ENCODE results near the gene SH3RF2.

SH3RF2 gene

DNA sequence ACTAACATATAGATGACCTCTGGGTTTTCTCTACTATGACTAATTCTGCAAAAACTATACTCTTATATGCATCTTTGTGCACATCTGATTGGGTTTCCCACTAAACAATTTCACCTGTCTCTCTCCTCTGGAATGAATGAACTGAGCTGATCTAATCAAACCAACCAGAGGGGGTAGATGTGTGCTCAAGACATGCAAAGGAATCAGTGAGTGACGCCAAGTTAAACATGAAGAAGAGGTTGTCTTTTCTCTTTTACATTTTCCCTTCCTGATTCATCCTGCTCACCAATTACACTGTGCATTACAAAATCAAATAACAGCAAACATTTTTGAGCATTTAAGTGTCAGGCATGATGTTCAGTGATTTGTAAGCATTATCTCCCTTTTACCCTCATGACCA, 34.0 kb upstream of the SH3RF2 start:
- in situ Hi-C loops (cut with HindIII; ENCODE audit: low sequenced_read_pairs): no loop called here
- no peak for DNase-seq (ENCODE audit: low read depth)
- H3K4me3 ChIP-seq (ENCODE audit: low read depth, low read length): no peak overlapping the region
- TF ChIP-seq, protein P1, sequence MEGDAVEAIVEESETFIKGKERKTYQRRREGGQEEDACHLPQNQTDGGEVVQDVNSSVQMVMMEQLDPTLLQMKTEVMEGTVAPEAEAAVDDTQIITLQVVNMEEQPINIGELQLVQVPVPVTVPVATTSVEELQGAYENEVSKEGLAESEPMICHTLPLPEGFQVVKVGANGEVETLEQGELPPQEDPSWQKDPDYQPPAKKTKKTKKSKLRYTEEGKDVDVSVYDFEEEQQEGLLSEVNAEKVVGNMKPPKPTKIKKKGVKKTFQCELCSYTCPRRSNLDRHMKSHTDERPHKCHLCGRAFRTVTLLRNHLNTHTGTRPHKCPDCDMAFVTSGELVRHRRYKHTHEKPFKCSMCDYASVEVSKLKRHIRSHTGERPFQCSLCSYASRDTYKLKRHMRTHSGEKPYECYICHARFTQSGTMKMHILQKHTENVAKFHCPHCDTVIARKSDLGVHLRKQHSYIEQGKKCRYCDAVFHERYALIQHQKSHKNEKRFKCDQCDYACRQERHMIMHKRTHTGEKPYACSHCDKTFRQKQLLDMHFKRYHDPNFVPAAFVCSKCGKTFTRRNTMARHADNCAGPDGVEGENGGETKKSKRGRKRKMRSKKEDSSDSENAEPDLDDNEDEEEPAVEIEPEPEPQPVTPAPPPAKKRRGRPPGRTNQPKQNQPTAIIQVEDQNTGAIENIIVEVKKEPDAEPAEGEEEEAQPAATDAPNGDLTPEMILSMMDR (IDR thresholded peaks at IDR 0.05; ENCODE audit: low read depth, low read length, missing control alignments): no peak

DNA sequence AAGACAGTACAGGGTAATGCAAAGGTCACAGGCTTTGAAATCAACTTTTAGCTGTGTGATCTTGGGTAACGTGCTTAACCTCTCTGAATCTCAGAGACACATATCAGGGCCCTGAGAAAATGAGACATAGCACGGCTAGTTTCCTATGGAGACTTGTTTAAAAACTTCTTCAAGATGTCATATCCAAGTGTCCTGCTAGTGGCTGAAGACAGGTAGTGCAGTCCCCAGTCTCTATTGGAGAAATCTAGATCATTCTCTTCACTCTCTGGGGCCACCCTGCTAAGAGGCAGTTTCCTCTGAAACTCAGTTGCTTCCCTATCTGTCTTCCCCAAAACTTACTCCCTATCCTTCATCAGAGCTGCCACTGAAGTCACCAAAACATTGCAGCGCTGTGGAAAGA, 33.3 kb upstream of the SH3RF2 start:
- TF ChIP-seq, protein P1 (IDR thresholded peaks at IDR 0.05; ENCODE audit: low read depth, low read length, missing control alignments): peak; percentile 41
- H3K4me3 ChIP-seq (ENCODE audit: low read depth, low read length): no peak overlapping the region
- in situ Hi-C loops (cut with HindIII; ENCODE audit: low sequenced_read_pairs): no loop called here
- DNase-seq (ENCODE audit: low read depth): no peak

DNA sequence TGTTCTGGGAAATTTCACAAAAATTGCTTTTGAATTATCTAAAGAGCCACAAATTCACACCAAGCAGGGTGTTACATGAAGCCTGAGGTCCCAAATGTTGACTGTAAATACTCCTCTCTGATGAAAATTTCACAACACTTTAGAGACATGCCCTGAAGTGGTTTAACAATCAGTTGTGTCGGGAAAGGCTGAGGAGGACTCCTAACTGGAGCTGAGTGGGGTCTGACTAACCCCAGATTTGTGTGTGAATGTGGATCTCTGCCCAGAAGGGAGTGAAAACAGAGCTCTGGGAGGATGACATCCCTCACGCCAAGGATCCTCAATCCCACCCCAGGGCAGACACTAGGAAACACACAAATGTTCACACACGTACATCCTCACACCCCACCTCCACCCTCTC, 32.5 kb upstream of the SH3RF2 start:
- TF ChIP-seq, protein P1 (IDR thresholded peaks at IDR 0.05; ENCODE audit: low read depth, low read length, missing control alignments): no peak
- in situ Hi-C loops (cut with HindIII; ENCODE audit: low sequenced_read_pairs): no loop called here
- peak; percentile 13 for DNase-seq (ENCODE audit: low read depth)
- H3K4me3 ChIP-seq (ENCODE audit: low read depth, low read length): no peak overlapping the region

DNA sequence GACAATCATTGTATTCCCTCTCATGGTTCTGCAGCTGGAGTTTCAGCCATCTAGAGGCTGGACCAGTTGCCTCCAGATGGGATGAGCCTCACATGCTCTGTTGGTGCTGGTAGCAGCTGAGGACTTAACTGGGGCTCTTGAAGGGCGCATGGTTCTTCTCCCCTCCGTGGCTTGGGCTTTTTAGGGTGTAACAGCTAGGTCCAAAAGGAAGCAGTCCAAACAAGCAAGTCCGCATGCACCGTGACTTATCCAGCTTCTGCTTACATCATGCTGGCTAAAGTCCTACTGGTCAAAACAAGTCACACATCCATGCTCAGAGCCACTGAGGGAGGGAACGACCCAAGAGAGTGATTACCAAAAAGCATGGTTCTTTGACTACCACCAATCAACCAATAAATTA, 31.6 kb upstream of the SH3RF2 start:
- in situ Hi-C loops (cut with HindIII; ENCODE audit: low sequenced_read_pairs): no loop called here
- H3K4me3 ChIP-seq (ENCODE audit: low read depth, low read length): no peak overlapping the region
- TF ChIP-seq, protein P1 (IDR thresholded peaks at IDR 0.05; ENCODE audit: low read depth, low read length, missing control alignments): no peak
- DNase-seq (ENCODE audit: low read depth): no peak

DNA sequence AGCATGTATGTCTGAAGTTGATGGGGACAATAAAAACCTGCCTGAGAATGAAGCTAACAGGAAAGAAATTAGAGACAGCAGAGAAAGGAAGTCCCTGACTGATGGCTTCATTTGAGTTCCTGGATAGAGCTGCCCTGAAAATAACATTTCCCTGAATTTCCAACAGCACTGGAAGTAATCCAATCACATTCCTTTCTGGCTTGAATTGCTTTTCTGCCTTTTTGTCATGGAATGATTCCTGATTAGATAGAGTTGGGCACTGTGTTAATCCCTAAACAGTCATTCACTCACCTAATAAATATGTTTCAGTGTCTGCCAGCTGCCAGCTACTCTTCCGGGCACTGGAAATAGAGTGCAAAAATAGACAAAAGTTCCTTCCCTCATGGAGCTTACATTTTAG, 30.0 kb upstream of the SH3RF2 start:
- in situ Hi-C loops (cut with HindIII; ENCODE audit: low sequenced_read_pairs): no loop called here
- no peak overlapping the region for H3K4me3 ChIP-seq (ENCODE audit: low read depth, low read length)
- TF ChIP-seq, protein P1 (IDR thresholded peaks at IDR 0.05; ENCODE audit: low read depth, low read length, missing control alignments): no peak
- peak; percentile 11 for DNase-seq (ENCODE audit: low read depth)

DNA sequence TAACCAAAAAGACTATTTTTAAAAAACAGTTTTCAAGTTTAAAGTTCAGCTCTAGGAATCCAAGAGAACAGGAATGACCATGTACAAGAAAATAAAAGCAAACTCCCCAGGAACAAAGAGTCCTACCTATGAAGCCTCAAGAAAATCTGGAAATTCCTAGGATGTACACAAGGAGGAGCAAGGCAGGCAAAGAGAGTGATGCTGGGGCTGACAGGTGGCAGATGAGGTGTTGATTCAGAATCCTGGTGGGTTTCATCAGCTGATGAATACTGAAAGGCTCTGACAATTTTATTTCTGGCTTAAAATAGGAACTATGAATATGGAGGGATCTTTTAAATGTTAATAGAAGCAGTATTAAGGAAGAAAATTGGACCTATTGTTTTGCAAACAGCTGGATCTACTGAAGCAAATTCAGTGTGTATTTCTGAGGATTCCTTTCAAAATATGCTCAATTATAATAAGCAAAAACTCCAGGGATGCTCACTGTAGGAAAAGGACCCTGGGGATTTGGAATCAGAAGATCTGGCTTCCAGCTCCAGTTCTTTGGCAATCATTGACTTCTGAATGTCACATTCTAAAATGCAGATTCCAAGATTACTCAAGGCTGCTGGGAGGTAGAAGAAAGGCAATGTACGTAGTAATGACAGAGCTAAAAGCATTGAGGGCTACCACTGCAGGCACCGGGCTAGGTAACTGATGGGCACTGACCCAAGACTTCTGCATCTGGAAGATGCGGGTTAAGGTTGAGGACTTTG, 28.0 kb upstream of the SH3RF2 start:
- DNase-seq (ENCODE audit: low read depth): no peak
- in situ Hi-C loops (cut with HindIII; ENCODE audit: low sequenced_read_pairs): no loop called here
- TF ChIP-seq, protein P1 (IDR thresholded peaks at IDR 0.05; ENCODE audit: low read depth, low read length, missing control alignments): peak; percentile 31
- no peak overlapping the region for H3K4me3 ChIP-seq (ENCODE audit: low read depth, low read length)

Measured in astrocyte of the cerebellum (primary cell).